WI38 (cell line): ENCODE data around the gene SH2D5.
"Not testable (repeated sequence)": the region's sequence is repeated elsewhere in the genome, so short reads cannot be mapped to it uniquely, and the experiment has no call there.

Experiments used
- H3K4me3 ChIP-seq: 2 replicates; pipeline ENCODE4 v1.5.1; 2011; ENCODE audit warnings: low read depth, mild to moderate bottlenecking, control low read depth, low read length
- CTCF ChIP-seq: IDR thresholded peaks from 2 replicates; pipeline ENCODE4 v1.5.1; 2012; ENCODE audit warnings: low read depth, mild to moderate bottlenecking, control low read depth, low read length

SH2D5 gene

GRCh38 chr1:20681999-20682398 is 50.5 kb downstream of the SH2D5 start:
- no peak overlapping the region for H3K4me3 ChIP-seq
- TF ChIP-seq CTCF, result no peak

- no peak overlapping the region for H3K4me3 ChIP-seq
- no peak for TF ChIP-seq CTCF
Measured at GRCh38 chr1:20680269-20680668, 52.2 kb downstream of the SH2D5 start.

GRCh38 chr1:20678599-20678998 is 53.9 kb downstream of the SH2D5 start:
- TF ChIP-seq CTCF, result no peak
- H3K4me3 ChIP-seq, result no peak overlapping the region

GRCh38 chr1:20673626-20674025 is 58.9 kb downstream of the SH2D5 start:
- not testable (repeated sequence) for H3K4me3 ChIP-seq

GRCh38 chr1:20672265-20672632 is 60.3 kb downstream of the SH2D5 start:
- TF ChIP-seq CTCF, result no peak
- H3K4me3 ChIP-seq, result no peak overlapping the region

GRCh38 chr1:20670936-20671335 is 61.6 kb downstream of the SH2D5 start:
- H3K4me3 ChIP-seq, result no peak overlapping the region
- TF ChIP-seq CTCF, result no peak
